ENCODE results near the gene POFUT2. TPM values are rescaled to one million over a fixed set of nuclear protein-coding genes. Genes with fewer than 3 reads are reported as not detected.

Gene POFUT2
- polyA plus RNA-seq, 2 of the 4 experiments (the other 2 are of a cell fraction) = 10.7 to 16.6 TPM

GRCh38 chr21:45305836-45306235 is 18.1 kb upstream of the POFUT2 start (continued):
- no peak for TF ChIP-seq RNF2 (IDR thresholded peaks at IDR 0.05; ENCODE audit: borderline replicate concordance, low read depth)
- TF ChIP-seq RARB (CRISPR knock-in tag; IDR thresholded peaks at IDR 0.05) = no peak
- TF ChIP-seq FOSL2 (IDR thresholded peaks at IDR 0.05) = no peak
- no peak for TF ChIP-seq FOSL2 (CRISPR knock-in tag; IDR thresholded peaks at IDR 0.05)
- TF ChIP-seq PBX3 (IDR thresholded peaks at IDR 0.05) = no peak

GRCh38 chr21:45304945-45305344 is 17.2 kb upstream of the POFUT2 start:
- ATAC-seq = no peak
- Histone ChIP-seq H3K4me2 (no peak overlapping the region), H3K4me1 (peaks cover 18% of the 10 kb centered on the region), H3K4me3 (no peak overlapping the region), H3K9me3 (no peaks in the 10 kb centered on the region), H3K27ac (no peak overlapping the region)
- no peak for TF ChIP-seq FOSL2 (IDR thresholded peaks at IDR 0.05)
- no peak for TF ChIP-seq FOSL2 (CRISPR knock-in tag; IDR thresholded peaks at IDR 0.05)
- no peak for TF ChIP-seq MAFK (IDR thresholded peaks at IDR 0.05; ENCODE audit: partially characterized antibody)
- no peak for TF ChIP-seq POLR2A (IDR thresholded peaks at IDR 0.05; ENCODE audit: low read length)
- no peak for TF ChIP-seq PBX3 (IDR thresholded peaks at IDR 0.05)
- TF ChIP-seq NFE2L2 (conservative IDR thresholded peaks at IDR 0.05; ENCODE audit: low read length) = no peak
- no peak for TF ChIP-seq KDM5A (IDR thresholded peaks at IDR 0.05)
- no peak for TF ChIP-seq HES2 (IDR thresholded peaks at IDR 0.05)
- no peak for TF ChIP-seq ZFP36 (IDR thresholded peaks at IDR 0.05; ENCODE audit: borderline replicate concordance, partially characterized antibody)
- no peak for TF ChIP-seq RCOR1 (IDR thresholded peaks at IDR 0.05; ENCODE audit: low read depth, low read length)
- no peak for TF ChIP-seq POLR2AphosphoS2 (conservative IDR thresholded peaks at IDR 0.05; ENCODE audit: low read length)
- TF ChIP-seq RAD21 (conservative IDR thresholded peaks at IDR 0.05 in 1 of 2, IDR thresholded peaks at IDR 0.05 in 1 of 2) = no peak
- no peak for TF ChIP-seq FOSB (CRISPR knock-in tag; IDR thresholded peaks at IDR 0.05)
- TF ChIP-seq ATOH8 (CRISPR knock-in tag; IDR thresholded peaks at IDR 0.05; ENCODE audit: low read depth) = no peak
- no peak for TF ChIP-seq SREBF2 (IDR thresholded peaks at IDR 0.05)
- TF ChIP-seq HOXA7 (CRISPR knock-in tag; IDR thresholded peaks at IDR 0.05) = no peak
- no peak for FAIRE-seq
- no peak for DNase-seq (ENCODE audit: low read depth in 1 of 2, low spot score in 1 of 2)
- WGBS (ENCODE audit: missing lambda C conversion rate) = 80% methylated on average over 6 of the region's 7 CpGs
- POLR2A ChIA-PET = no interaction called here
- CTCF ChIA-PET = interaction anchor here (2.6 kb wide), 1 partner anchor 12 kb away, joined by 7 read pairs; no protein-coding TSS in a partner anchor

- POLR2A ChIA-PET = no interaction called here
- FAIRE-seq (no peak), DNase-seq (ENCODE audit: low read depth in 1 of 2, low spot score in 1 of 2) (no peak), ATAC-seq (no peak)
- H3K4me1 ChIP-seq = peaks cover 13% of the 10 kb centered on the region
- no peak overlapping the region for H3K4me2 ChIP-seq
- WGBS (ENCODE audit: missing lambda C conversion rate) = 89% methylated on average over 5 of the region's 6 CpGs
- no peaks in the 10 kb centered on the region for H3K9me3 ChIP-seq
- CTCF ChIA-PET = interaction anchor here (1.3 to 2.6 kb wide), 2 partner anchors 13 to 136 kb away, joined by 4 to 7 read pairs; no protein-coding TSS in a partner anchor
- TF ChIP-seq ESRRA (IDR thresholded peaks at IDR 0.05; ENCODE audit: borderline replicate concordance, low read length) (no peak), EHMT2 (IDR thresholded peaks at IDR 0.05; ENCODE audit: low read depth) (no peak), POLR2A (IDR thresholded peaks at IDR 0.05; ENCODE audit: low read length) (no peak), NFE2L2 (conservative IDR thresholded peaks at IDR 0.05; ENCODE audit: low read length) (no peak), CBX8 (IDR thresholded peaks at IDR 0.05) (no peak), CEBPB (IDR thresholded peaks at IDR 0.05) (no peak), HOXB13 (CRISPR knock-in tag; IDR thresholded peaks at IDR 0.05; ENCODE audit: low read depth) (no peak), BCL3 (IDR thresholded peaks at IDR 0.05) (no peak), PHF8 (IDR thresholded peaks at IDR 0.05; ENCODE audit: borderline replicate concordance, low read depth) (no peak), HES2 (IDR thresholded peaks at IDR 0.05) (no peak), RFX5 (IDR thresholded peaks at IDR 0.05) (no peak), KDM5A (IDR thresholded peaks at IDR 0.05) (no peak), HOXA7 (CRISPR knock-in tag; IDR thresholded peaks at IDR 0.05) (no peak), SMC3 (IDR thresholded peaks at IDR 0.05) (no peak), ZFP36 (IDR thresholded peaks at IDR 0.05; ENCODE audit: borderline replicate concordance, partially characterized antibody) (no peak)
- H3K27ac ChIP-seq = no peak overlapping the region
- H3K4me3 ChIP-seq = no peak overlapping the region
These were observed 16.8 kb upstream of the POFUT2 start for GRCh38 chr21:45304476-45304830.
